ENCODE results near the gene WBP2. TPM values are rescaled to one million over a fixed set of nuclear protein-coding genes. Genes with fewer than 3 reads are reported as not detected.

WBP2 gene
- total and polyA plus RNA-seq, 9 of the 15 experiments (the other 6 are each of a cell fraction or from before 2014, with no cell fraction given): 2.2 to 74.3 (median 20.0) TPM

DNA sequence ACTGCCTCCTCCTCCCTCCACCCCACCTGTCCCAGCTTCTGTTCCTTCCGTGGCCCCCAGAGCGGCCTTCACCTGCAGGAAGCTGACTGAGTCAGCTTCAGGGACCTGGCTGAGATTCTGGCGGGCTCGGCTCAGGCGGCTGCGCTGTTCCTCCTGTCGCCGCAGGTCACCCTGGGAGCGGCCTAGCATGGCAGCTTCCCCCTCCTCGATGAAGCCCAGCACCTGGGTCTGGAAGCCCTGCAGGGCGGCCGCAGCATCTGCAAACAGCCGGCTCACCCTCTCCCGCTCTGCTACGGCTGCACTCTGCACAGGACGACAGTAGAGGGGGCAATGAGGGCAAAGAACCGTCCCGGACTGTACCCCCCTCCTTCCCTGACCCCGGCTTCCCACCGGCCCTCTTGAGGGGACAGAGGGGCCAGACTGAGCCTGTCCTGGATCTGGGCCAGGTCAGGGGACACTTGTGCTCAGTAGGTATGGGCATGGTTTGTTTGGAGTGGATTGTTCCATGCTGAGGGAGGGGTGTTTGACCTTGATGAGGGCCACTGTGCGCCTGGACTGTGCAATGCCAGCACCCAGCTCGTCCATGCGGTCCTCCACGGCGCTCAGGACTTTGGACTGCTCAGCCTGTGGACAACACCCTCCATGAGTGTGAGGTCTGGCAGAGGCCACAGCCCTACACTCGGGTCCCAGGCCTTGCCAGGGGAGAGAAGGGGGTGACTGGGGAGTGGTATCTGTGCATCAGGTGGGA lies 21.2 kb upstream of the WBP2 start (continued):
- TF ChIP-seq NR0B1 (IDR thresholded peaks at IDR 0.05; ENCODE audit: partially characterized antibody) (no peak), ZNF253 (CRISPR knock-in tag; conservative IDR thresholded peaks at IDR 0.05) (no peak), SFPQ (IDR thresholded peaks at IDR 0.05; ENCODE audit: low read depth, low read length) (no peak), ID3 (CRISPR knock-in tag; IDR thresholded peaks at IDR 0.05) (no peak), ID3 (tag; IDR thresholded peaks at IDR 0.05) (no peak)
- TF ChIP-seq, protein P1, sequence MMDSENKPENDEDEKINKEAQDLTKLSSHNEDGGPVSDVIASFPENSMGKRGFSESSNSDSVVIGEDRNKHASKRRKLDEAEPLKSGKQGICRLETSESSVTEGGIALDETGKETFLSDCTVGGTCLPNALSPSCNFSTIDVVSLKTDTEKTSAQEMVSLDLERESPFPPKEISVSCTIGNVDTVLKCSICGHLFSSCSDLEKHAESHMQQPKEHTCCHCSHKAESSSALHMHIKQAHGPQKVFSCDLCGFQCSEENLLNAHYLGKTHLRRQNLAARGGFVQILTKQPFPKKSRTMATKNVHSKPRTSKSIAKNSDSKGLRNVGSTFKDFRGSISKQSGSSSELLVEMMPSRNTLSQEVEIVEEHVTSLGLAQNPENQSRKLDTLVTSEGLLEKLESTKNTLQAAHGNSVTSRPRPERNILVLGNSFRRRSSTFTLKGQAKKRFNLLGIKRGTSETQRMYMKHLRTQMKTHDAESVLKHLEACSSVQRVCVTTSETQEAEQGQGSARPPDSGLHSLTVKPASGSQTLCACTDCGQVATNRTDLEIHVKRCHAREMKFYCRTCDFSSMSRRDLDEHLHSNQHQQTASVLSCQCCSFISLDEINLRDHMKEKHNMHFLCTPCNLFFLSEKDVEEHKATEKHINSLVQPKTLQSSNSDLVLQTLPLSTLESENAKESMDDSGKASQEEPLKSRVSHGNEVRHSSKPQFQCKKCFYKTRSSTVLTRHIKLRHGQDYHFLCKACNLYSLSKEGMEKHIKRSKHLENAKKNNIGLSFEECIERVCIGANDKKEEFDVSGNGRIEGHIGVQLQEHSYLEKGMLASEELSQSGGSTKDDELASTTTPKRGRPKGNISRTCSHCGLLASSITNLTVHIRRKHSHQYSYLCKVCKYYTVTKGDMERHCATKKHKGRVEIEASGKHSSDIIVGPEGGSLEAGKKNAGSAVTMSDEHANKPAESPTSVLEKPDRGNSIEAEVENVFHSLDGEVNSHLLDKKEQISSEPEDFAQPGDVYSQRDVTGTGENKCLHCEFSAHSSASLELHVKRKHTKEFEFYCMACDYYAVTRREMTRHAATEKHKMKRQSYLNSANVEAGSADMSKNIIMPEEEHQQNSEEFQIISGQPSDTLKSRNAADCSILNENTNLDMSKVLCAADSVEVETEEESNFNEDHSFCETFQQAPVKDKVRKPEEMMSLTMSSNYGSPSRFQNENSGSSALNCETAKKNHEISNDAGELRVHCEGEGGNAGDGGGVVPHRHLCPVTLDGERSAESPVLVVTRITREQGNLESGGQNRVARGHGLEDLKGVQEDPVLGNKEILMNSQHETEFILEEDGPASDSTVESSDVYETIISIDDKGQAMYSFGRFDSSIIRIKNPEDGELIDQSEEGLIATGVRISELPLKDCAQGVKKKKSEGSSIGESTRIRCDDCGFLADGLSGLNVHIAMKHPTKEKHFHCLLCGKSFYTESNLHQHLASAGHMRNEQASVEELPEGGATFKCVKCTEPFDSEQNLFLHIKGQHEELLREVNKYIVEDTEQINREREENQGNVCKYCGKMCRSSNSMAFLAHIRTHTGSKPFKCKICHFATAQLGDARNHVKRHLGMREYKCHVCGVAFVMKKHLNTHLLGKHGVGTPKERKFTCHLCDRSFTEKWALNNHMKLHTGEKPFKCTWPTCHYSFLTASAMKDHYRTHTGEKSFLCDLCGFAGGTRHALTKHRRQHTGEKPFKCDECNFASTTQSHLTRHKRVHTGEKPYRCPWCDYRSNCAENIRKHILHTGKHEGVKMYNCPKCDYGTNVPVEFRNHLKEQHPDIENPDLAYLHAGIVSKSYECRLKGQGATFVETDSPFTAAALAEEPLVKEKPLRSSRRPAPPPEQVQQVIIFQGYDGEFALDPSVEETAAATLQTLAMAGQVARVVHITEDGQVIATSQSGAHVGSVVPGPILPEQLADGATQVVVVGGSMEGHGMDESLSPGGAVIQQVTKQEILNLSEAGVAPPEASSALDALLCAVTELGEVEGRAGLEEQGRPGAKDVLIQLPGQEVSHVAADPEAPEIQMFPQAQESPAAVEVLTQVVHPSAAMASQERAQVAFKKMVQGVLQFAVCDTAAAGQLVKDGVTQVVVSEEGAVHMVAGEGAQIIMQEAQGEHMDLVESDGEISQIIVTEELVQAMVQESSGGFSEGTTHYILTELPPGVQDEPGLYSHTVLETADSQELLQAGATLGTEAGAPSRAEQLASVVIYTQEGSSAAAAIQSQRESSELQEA (IDR thresholded peaks at IDR 0.05; ENCODE audit: low read depth): no peak
- TF ChIP-seq, protein P2, sequence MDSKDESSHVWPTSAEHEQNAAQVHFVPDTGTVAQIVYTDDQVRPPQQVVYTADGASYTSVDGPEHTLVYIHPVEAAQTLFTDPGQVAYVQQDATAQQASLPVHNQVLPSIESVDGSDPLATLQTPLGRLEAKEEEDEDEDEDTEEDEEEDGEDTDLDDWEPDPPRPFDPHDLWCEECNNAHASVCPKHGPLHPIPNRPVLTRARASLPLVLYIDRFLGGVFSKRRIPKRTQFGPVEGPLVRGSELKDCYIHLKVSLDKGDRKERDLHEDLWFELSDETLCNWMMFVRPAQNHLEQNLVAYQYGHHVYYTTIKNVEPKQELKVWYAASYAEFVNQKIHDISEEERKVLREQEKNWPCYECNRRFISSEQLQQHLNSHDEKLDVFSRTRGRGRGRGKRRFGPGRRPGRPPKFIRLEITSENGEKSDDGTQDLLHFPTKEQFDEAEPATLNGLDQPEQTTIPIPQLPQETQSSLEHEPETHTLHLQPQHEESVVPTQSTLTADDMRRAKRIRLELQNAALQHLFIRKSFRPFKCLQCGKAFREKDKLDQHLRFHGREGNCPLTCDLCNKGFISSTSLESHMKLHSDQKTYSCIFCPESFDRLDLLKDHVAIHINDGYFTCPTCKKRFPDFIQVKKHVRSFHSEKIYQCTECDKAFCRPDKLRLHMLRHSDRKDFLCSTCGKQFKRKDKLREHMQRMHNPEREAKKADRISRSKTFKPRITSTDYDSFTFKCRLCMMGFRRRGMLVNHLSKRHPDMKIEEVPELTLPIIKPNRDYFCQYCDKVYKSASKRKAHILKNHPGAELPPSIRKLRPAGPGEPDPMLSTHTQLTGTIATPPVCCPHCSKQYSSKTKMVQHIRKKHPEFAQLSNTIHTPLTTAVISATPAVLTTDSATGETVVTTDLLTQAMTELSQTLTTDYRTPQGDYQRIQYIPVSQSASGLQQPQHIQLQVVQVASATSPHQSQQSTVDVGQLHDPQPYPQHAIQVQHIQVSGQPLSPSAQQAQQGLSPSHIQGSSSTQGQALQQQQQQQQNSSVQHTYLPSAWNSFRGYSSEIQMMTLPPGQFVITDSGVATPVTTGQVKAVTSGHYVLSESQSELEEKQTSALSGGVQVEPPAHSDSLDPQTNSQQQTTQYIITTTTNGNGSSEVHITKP (IDR thresholded peaks at IDR 0.05; ENCODE audit: partially characterized antibody): peak; percentile 75

Measured in K562 (cell line).